WTC11 (cell line): ENCODE measurements around the gene ABLIM2. TPM values are rescaled to one million over a fixed set of nuclear protein-coding genes. Genes with fewer than 3 reads are reported as not detected.

Source experiments
- ATAC-seq: fragments of 200-7000 bp; cut with Tn5 transposase; 2 replicates; pipeline ENCODE4 v1.10.0; 2021; ENCODE audit warnings: mild to moderate bottlenecking, moderate library complexity
- CTCF ChIA-PET: fragments of 300-600 bp; sonication (Branson Sonifier 250); formaldehyde crosslinking; loops from one replicate; lab custom pipeline; 2021; ENCODE audit warnings: antibody characterized with exemption; lab: Charles Lee
- POLR2A ChIA-PET: fragments of 350-600 bp; sonication (Branson Sonifier 250); formaldehyde crosslinking; loops from one replicate; lab custom pipeline; 2021; ENCODE audit warnings: antibody characterized with exemption; lab: Charles Lee
- DNase-seq: peaks from one replicate; pipeline ENCODE4 v3.0.0; 2021; ENCODE audit warnings: low spot score
- H3K27ac Mint-ChIP-seq: 2 replicates; pipeline ENCODE4 v1.8.0; 2021; ENCODE audit warnings: mixed read lengths
- H3K27me3 Mint-ChIP-seq: 2 replicates; pipeline ENCODE4 v1.8.0; 2021; ENCODE audit warnings: low read depth, mild to moderate bottlenecking, moderate library complexity, mixed read lengths
- H3K36me3 Mint-ChIP-seq: 2 replicates; pipeline ENCODE4 v1.8.0; 2021; ENCODE audit warnings: mixed read lengths
- H3K4me1 Mint-ChIP-seq: 2 replicates; pipeline ENCODE4 v1.8.0; 2022; ENCODE audit warnings: mixed read lengths
- H3K4me3 Mint-ChIP-seq: 2 replicates; pipeline ENCODE4 v1.8.0; 2021; ENCODE audit warnings: mild to moderate bottlenecking, moderate library complexity, mixed read lengths
- H3K9me3 Mint-ChIP-seq: 2 replicates; pipeline ENCODE4 v1.8.0; 2021; ENCODE audit warnings: mixed read lengths
- CREM ChIP-seq: sonication (generic); formaldehyde crosslinking; IDR thresholded peaks from 2 replicates; pipeline ENCODE4 v1.8.1; 2022; ENCODE audit warnings: mild to moderate bottlenecking, missing genetic modification reagents, moderate library complexity
- JAZF1 ChIP-seq: fragments of 250-450 bp; sonication (Bioruptor Pico); IDR thresholded peaks from 2 replicates; pipeline ENCODE4 v1.9.0; 2021; ENCODE audit warnings: moderate library complexity, mild to moderate bottlenecking, inconsistent platforms
- KAT7 ChIP-seq: sonication (generic); formaldehyde crosslinking; IDR thresholded peaks from 2 replicates; pipeline ENCODE4 v1.8.1; 2023; ENCODE audit warnings: missing genetic modification reagents, mild to moderate bottlenecking, borderline replicate concordance
- MYBL2 ChIP-seq: sonication (generic); formaldehyde crosslinking; IDR thresholded peaks from 2 replicates; pipeline ENCODE4 v1.8.1; 2023; ENCODE audit warnings: mild to moderate bottlenecking, moderate library complexity, missing genetic modification reagents
- NFATC4 ChIP-seq: fragments of 250-450 bp; sonication (Bioruptor Pico); IDR thresholded peaks from 2 replicates; pipeline ENCODE4 v1.9.0; 2021; ENCODE audit warnings: mild to moderate bottlenecking
- NFE2L1 ChIP-seq: sonication (generic); formaldehyde crosslinking; IDR thresholded peaks from 2 replicates; pipeline ENCODE4 v1.8.1; 2023; ENCODE audit warnings: missing genetic modification reagents
- OVOL2 ChIP-seq: fragments of 250-450 bp; sonication (Bioruptor Pico); IDR thresholded peaks from 2 replicates; pipeline ENCODE4 v1.9.0; 2021; ENCODE audit warnings: mild to moderate bottlenecking, borderline replicate concordance
- ZNF396 ChIP-seq: fragments of 250-450 bp; sonication (Bioruptor Pico); IDR thresholded peaks from 2 replicates; pipeline ENCODE4 v1.8.0; 2021; ENCODE audit warnings: mild to moderate bottlenecking, moderate library complexity, borderline replicate concordance
- ZNF416 ChIP-seq: fragments of 250-450 bp; sonication (Bioruptor Pico); IDR thresholded peaks from 2 replicates; pipeline ENCODE4 v1.9.0; 2021; ENCODE audit warnings: mild to moderate bottlenecking, inconsistent platforms
- ZNF423 ChIP-seq: fragments of 250-450 bp; sonication (Bioruptor Pico); IDR thresholded peaks from 2 replicates; pipeline ENCODE4 v2.1.2; 2022; ENCODE audit warnings: mild to moderate bottlenecking, moderate library complexity
- total RNA-seq: library from RNA; stranded (reverse); gene quantifications from 3 replicates; pipeline ENCODE4 v1.2.3, GENCODE V29; 2021
- TF ChIP-seq, protein P1 (sequence below): fragments of 250-450 bp; sonication (Bioruptor Pico); IDR thresholded peaks from 2 replicates; pipeline ENCODE4 v1.9.0; 2021; ENCODE audit warnings: mild to moderate bottlenecking
- TF ChIP-seq, protein P2 (sequence below): sonication (generic); formaldehyde crosslinking; IDR thresholded peaks from 2 replicates; pipeline ENCODE4 v1.8.0; 2022; ENCODE audit warnings: mild to moderate bottlenecking, missing genetic modification reagents
- TF ChIP-seq, protein P3 (sequence below): sonication (generic); formaldehyde crosslinking; IDR thresholded peaks from 2 replicates; pipeline ENCODE4 v1.8.0; 2022; ENCODE audit warnings: missing genetic modification reagents
- TF ChIP-seq, protein P4 (sequence below): fragments of 250-450 bp; sonication (Bioruptor Pico); conservative IDR thresholded peaks from 2 replicates; pipeline ENCODE4 v1.9.0; 2021; ENCODE audit warnings: mild to moderate bottlenecking
- TF ChIP-seq, protein P5 (sequence below): fragments of 250-450 bp; sonication (Bioruptor Pico); IDR thresholded peaks from 2 replicates; pipeline ENCODE4 v1.9.0; 2021; ENCODE audit warnings: moderate library complexity, mild to moderate bottlenecking, inconsistent platforms, borderline replicate concordance
- TF ChIP-seq, protein P6 (sequence below): sonication (generic); formaldehyde crosslinking; IDR thresholded peaks from 2 replicates; pipeline ENCODE4 v1.8.1; 2023; ENCODE audit warnings: mild to moderate bottlenecking, moderate library complexity, missing genetic modification reagents
- TF ChIP-seq, protein P7 (sequence below): fragments of 200-600 bp; IDR thresholded peaks from 2 replicates; pipeline ENCODE4 v1.8.0; 2022; ENCODE audit warnings: antibody characterized with exemption

ABLIM2 gene
- total RNA-seq, 1 experiment from 2014 or later = 2.6 TPM

DNA sequence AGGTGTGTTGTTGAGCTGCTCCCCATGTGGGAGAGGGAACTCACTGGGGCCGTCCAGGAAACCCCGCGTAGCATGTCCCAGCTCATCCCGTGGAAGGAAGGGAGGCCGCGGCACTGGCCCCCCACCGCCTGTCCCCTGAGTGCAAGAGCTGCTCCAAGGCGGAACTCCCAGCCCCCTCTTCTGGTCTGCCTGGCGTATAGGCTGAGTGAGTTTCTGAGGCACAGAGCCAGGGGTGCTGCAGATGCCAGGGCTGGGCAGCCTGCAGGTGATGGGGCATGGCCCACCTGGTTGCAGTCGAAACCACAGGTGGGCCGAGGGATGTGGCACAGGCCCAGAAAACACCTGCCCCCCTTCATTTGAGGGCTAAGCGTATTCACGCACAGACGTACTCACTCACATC, 49.6 kb downstream of the ABLIM2 start:
- no peak for DNase-seq
- peaks cover 3% of the 10 kb centered on the region; the same call in 1 of the 2 replicates for H3K27me3 Mint-ChIP-seq
- H3K27ac Mint-ChIP-seq = no peak overlapping the region
- CTCF ChIA-PET = interaction anchor here (1.0 to 1.6 kb wide), 2 partner anchors 25 to 169 kb away, joined by 3 read pairs; partner anchors contain the start of gene AFAP1
- TF ChIP-seq, protein P1, sequence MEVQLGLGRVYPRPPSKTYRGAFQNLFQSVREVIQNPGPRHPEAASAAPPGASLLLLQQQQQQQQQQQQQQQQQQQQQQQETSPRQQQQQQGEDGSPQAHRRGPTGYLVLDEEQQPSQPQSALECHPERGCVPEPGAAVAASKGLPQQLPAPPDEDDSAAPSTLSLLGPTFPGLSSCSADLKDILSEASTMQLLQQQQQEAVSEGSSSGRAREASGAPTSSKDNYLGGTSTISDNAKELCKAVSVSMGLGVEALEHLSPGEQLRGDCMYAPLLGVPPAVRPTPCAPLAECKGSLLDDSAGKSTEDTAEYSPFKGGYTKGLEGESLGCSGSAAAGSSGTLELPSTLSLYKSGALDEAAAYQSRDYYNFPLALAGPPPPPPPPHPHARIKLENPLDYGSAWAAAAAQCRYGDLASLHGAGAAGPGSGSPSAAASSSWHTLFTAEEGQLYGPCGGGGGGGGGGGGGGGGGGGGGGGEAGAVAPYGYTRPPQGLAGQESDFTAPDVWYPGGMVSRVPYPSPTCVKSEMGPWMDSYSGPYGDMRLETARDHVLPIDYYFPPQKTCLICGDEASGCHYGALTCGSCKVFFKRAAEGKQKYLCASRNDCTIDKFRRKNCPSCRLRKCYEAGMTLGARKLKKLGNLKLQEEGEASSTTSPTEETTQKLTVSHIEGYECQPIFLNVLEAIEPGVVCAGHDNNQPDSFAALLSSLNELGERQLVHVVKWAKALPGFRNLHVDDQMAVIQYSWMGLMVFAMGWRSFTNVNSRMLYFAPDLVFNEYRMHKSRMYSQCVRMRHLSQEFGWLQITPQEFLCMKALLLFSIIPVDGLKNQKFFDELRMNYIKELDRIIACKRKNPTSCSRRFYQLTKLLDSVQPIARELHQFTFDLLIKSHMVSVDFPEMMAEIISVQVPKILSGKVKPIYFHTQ (CRISPR knock-in tag) = no peak
- TF ChIP-seq, protein P2, sequence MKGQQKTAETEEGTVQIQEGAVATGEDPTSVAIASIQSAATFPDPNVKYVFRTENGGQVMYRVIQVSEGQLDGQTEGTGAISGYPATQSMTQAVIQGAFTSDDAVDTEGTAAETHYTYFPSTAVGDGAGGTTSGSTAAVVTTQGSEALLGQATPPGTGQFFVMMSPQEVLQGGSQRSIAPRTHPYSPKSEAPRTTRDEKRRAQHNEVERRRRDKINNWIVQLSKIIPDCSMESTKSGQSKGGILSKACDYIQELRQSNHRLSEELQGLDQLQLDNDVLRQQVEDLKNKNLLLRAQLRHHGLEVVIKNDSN (CRISPR knock-in tag) = no peak
- TF ChIP-seq, protein P3, sequence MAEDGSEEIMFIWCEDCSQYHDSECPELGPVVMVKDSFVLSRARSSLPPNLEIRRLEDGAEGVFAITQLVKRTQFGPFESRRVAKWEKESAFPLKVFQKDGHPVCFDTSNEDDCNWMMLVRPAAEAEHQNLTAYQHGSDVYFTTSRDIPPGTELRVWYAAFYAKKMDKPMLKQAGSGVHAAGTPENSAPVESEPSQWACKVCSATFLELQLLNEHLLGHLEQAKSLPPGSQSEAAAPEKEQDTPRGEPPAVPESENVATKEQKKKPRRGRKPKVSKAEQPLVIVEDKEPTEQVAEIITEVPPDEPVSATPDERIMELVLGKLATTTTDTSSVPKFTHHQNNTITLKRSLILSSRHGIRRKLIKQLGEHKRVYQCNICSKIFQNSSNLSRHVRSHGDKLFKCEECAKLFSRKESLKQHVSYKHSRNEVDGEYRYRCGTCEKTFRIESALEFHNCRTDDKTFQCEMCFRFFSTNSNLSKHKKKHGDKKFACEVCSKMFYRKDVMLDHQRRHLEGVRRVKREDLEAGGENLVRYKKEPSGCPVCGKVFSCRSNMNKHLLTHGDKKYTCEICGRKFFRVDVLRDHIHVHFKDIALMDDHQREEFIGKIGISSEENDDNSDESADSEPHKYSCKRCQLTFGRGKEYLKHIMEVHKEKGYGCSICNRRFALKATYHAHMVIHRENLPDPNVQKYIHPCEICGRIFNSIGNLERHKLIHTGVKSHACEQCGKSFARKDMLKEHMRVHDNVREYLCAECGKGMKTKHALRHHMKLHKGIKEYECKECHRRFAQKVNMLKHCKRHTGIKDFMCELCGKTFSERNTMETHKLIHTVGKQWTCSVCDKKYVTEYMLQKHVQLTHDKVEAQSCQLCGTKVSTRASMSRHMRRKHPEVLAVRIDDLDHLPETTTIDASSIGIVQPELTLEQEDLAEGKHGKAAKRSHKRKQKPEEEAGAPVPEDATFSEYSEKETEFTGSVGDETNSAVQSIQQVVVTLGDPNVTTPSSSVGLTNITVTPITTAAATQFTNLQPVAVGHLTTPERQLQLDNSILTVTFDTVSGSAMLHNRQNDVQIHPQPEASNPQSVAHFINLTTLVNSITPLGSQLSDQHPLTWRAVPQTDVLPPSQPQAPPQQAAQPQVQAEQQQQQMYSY (CRISPR knock-in tag) = no peak
- TF ChIP-seq ZNF423 (CRISPR knock-in tag) (no peak), OVOL2 (CRISPR knock-in tag) (no peak), ZNF416 (CRISPR knock-in tag) (no peak), MYBL2 (CRISPR knock-in tag) (no peak), CREM (CRISPR knock-in tag) (no peak)
- TF ChIP-seq, protein P4, sequence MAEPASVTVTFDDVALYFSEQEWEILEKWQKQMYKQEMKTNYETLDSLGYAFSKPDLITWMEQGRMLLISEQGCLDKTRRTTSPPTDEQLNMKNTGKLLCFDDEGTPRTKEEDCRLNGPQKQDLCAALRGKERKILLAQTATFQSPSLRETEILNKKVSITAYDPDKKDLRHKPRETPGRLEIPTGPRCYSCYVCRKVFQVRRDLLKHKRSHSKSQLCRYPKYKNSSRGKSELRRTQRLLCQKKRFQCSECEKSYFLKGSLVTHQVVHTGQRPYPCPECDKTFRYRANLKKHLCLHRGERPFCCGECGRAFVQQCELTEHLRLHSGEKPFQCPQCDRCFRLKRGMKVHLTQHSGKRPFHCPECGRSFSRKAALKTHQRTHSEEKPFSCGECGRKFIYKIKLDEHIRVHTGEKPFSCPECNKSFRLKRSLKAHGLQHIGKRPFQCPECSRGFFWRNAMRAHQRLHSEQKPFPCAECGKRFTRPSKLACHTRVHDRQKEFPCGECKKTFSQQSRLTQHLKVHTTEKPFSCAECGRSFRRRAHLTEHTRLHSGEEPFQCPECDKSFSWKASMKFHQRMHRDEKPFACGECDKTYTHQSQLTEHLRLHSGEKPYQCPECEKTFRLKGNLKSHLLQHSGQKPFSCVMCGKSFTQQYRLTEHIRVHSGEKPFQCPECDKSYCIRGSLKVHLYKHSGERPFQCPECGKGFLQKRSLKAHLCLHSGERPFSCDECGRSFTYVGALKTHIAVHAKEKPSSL (CRISPR knock-in tag) = no peak
- ATAC-seq = no peak
- H3K4me3 Mint-ChIP-seq = no peak overlapping the region
- peaks cover 4% of the 10 kb centered on the region; the same call in 1 of the 2 replicates for H3K9me3 Mint-ChIP-seq
- H3K36me3 Mint-ChIP-seq = no peaks in the 10 kb centered on the region
- peaks cover 38% of the 10 kb centered on the region for H3K4me1 Mint-ChIP-seq
- POLR2A ChIA-PET = no interaction called here

DNA sequence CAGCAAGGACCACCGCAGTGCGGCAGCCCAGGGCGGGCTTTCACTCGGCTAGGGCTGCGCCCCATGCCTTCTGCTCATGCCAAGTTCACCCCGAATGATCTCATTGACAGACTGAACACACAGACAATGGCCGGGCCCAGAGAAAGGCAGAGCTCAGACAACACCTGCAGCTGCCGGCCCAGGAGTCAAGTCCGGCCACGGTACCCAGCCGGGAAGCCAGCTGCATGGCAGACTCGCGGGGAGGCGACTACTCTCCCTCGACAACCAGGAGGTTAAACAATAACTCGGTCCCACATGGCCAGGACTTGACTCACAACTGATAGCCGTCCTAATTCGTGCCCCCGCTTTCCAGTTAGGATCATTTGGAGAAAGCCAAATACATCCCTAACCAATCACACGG, 50.4 kb downstream of the ABLIM2 start:
- peaks cover 3% of the 10 kb centered on the region; the same call in 1 of the 2 replicates for H3K27me3 Mint-ChIP-seq
- H3K4me3 Mint-ChIP-seq = no peak overlapping the region
- no peak for DNase-seq
- ATAC-seq = no peak
- no peak overlapping the region for H3K27ac Mint-ChIP-seq
- H3K4me1 Mint-ChIP-seq = peaks cover 45% of the 10 kb centered on the region
- H3K36me3 Mint-ChIP-seq = no peaks in the 10 kb centered on the region
- H3K9me3 Mint-ChIP-seq = peaks cover 4% of the 10 kb centered on the region; the same call in 1 of the 2 replicates
- POLR2A ChIA-PET = no interaction called here
- CTCF ChIA-PET = interaction anchor here (1.1 to 1.6 kb wide), 3 partner anchors 16 to 169 kb away, joined by 3 read pairs; partner anchors contain the start of gene AFAP1
- TF ChIP-seq MYBL2 (CRISPR knock-in tag) (no peak), NFATC4 (CRISPR knock-in tag) (no peak), NFE2L1 (CRISPR knock-in tag) (no peak), OVOL2 (CRISPR knock-in tag) (no peak), KAT7 (no peak), ZNF396 (CRISPR knock-in tag) (no peak), JAZF1 (CRISPR knock-in tag) (no peak)
- TF ChIP-seq, protein P5, sequence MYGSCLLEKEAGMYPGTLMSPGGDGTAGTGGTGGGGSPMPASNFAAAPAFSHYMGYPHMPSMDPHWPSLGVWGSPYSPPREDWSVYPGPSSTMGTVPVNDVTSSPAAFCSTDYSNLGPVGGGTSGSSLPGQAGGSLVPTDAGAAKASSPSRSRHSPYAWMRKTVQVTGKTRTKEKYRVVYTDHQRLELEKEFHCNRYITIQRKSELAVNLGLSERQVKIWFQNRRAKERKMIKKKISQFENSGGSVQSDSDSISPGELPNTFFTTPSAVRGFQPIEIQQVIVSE = no peak
- TF ChIP-seq, protein P6, sequence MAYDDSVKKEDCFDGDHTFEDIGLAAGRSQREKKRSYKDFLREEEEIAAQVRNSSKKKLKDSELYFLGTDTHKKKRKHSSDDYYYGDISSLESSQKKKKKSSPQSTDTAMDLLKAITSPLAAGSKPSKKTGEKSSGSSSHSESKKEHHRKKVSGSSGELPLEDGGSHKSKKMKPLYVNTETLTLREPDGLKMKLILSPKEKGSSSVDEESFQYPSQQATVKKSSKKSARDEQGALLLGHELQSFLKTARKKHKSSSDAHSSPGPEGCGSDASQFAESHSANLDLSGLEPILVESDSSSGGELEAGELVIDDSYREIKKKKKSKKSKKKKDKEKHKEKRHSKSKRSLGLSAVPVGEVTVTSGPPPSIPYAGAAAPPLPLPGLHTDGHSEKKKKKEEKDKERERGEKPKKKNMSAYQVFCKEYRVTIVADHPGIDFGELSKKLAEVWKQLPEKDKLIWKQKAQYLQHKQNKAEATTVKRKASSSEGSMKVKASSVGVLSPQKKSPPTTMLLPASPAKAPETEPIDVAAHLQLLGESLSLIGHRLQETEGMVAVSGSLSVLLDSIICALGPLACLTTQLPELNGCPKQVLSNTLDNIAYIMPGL (CRISPR knock-in tag) = no peak
- TF ChIP-seq, protein P7, sequence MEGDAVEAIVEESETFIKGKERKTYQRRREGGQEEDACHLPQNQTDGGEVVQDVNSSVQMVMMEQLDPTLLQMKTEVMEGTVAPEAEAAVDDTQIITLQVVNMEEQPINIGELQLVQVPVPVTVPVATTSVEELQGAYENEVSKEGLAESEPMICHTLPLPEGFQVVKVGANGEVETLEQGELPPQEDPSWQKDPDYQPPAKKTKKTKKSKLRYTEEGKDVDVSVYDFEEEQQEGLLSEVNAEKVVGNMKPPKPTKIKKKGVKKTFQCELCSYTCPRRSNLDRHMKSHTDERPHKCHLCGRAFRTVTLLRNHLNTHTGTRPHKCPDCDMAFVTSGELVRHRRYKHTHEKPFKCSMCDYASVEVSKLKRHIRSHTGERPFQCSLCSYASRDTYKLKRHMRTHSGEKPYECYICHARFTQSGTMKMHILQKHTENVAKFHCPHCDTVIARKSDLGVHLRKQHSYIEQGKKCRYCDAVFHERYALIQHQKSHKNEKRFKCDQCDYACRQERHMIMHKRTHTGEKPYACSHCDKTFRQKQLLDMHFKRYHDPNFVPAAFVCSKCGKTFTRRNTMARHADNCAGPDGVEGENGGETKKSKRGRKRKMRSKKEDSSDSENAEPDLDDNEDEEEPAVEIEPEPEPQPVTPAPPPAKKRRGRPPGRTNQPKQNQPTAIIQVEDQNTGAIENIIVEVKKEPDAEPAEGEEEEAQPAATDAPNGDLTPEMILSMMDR = no peak
- TF ChIP-seq, protein P1 (CRISPR knock-in tag) = no peak
